ENCODE measurements around the gene SKIDA1. TPM values are rescaled to one million over a fixed set of nuclear protein-coding genes. Genes with fewer than 3 reads are reported as not detected.

The SKIDA1 gene
- total and polyA plus RNA-seq, 3 donors from 2014 or later = 4.7 to 6.9 (median 6.6) TPM

- Histone ChIP-seq H3K27ac (peak overlapping the region; percentile 57 to 77), H3K4me3 (peak overlapping the region; percentile 71 to 88), H3K27me3 (no peaks in the 10 kb centered on the region), H3K36me3 (ENCODE audit: low read depth, missing control alignments) (no peaks in the 10 kb centered on the region), H3K4me1 (no peaks in the 10 kb centered on the region), H3K9me3 (no peaks in the 10 kb centered on the region)
- intact Hi-C loops (cut with DNase I; ENCODE audit: low total_unique reads) = loop anchor here (2.0 to 10.0 kb wide), 3 partner anchors 40 to 237 kb away; partner anchors contain the start of gene MLLT10
- WGBS, 2 donors = 1% methylated on average over 30 to 42 of the region's 42 CpGs
- peak; percentile 32 for DNase-seq
- TF ChIP-seq POLR2A (IDR thresholded peaks at IDR 0.05) = no peak
- no peak for TF ChIP-seq CTCF (IDR thresholded peaks at IDR 0.05)
These were observed 30.3 kb downstream of the SKIDA1 start for GRCh38 chr10:21495002-21495751.

- peak overlapping the region; percentile 71 to 88 for H3K4me3 ChIP-seq
- H3K27me3 ChIP-seq = no peaks in the 10 kb centered on the region
- TF ChIP-seq CTCF (IDR thresholded peaks at IDR 0.05) (no peak), POLR2A (IDR thresholded peaks at IDR 0.05) (no peak)
- 0 to 2% methylated on average over 6 to 66 of the region's 66 CpGs for WGBS, 2 donors
- peak overlapping the region; percentile 53 to 77 for H3K27ac ChIP-seq
- intact Hi-C loops (cut with DNase I; ENCODE audit: low total_unique reads) = loop anchor here (2.0 to 10.0 kb wide), 3 partner anchors 40 to 238 kb away; partner anchors contain the start of gene MLLT10
- H3K9me3 ChIP-seq = no peaks in the 10 kb centered on the region
- no peaks in the 10 kb centered on the region for H3K36me3 ChIP-seq (ENCODE audit: low read depth, missing control alignments)
- H3K4me1 ChIP-seq = no peaks in the 10 kb centered on the region
- DNase-seq = peak; percentile 56
These were observed 31.1 kb downstream of the SKIDA1 start for GRCh38 chr10:21494191-21495001.

GRCh38 chr10:21493784-21494183, 31.7 kb downstream of the SKIDA1 start:
- H3K4me1 ChIP-seq = no peaks in the 10 kb centered on the region
- no peaks in the 10 kb centered on the region for H3K36me3 ChIP-seq (ENCODE audit: low read depth, missing control alignments)
- no peaks in the 10 kb centered on the region for H3K27me3 ChIP-seq
- peak overlapping the region; percentile 53 to 77 for H3K27ac ChIP-seq
- no peak for TF ChIP-seq CTCF (IDR thresholded peaks at IDR 0.05)
- TF ChIP-seq POLR2A (IDR thresholded peaks at IDR 0.05) = no peak
- intact Hi-C loops (cut with DNase I; ENCODE audit: low total_unique reads) = loop anchor here (2.0 to 10.0 kb wide), 2 partner anchors 41 to 209 kb away; partner anchors contain the start of gene MLLT10
- peak overlapping the region in 1 of 2 donors; percentile 88 for H3K4me3 ChIP-seq
- WGBS, 2 donors = 26 to 70% methylated on average over 7 to 9 of the region's 9 CpGs
- no peaks in the 10 kb centered on the region for H3K9me3 ChIP-seq
- DNase-seq = no peak

- WGBS, 2 donors = 75 to 87% methylated on average over 3 of the region's 3 CpGs
- TF ChIP-seq CTCF (IDR thresholded peaks at IDR 0.05) (no peak), POLR2A (IDR thresholded peaks at IDR 0.05) (no peak)
- Histone ChIP-seq H3K27ac (no peak overlapping the region), H3K36me3 (ENCODE audit: low read depth, missing control alignments) (no peaks in the 10 kb centered on the region), H3K4me3 (no peak overlapping the region), H3K4me1 (no peaks in the 10 kb centered on the region), H3K9me3 (no peaks in the 10 kb centered on the region), H3K27me3 (no peaks in the 10 kb centered on the region)
- DNase-seq = no peak
- intact Hi-C loops (cut with DNase I; ENCODE audit: low total_unique reads) = loop anchor here (10.0 kb wide), 1 partner anchor 208 kb away; no protein-coding TSS in a partner anchor
These were observed 33.1 kb downstream of the SKIDA1 start for GRCh38 chr10:21492421-21492820.
